GM19463 (cell line): Measurements from ENCODE around the gene FOXN3.
"Not testable (repeated sequence)": the region's sequence is repeated elsewhere in the genome, so short reads cannot be mapped to it uniquely, and the experiment has no call there.

Source experiments
- ATAC-seq: cut with Tn5 transposase; IDR thresholded peaks from one replicate; pipeline ENCODE4 v1.9.1; 2021; ENCODE audit warnings: mild to moderate bottlenecking, moderate library complexity; ENCODE audit not compliant: unreplicated experiment

FOXN3 gene

DNA sequence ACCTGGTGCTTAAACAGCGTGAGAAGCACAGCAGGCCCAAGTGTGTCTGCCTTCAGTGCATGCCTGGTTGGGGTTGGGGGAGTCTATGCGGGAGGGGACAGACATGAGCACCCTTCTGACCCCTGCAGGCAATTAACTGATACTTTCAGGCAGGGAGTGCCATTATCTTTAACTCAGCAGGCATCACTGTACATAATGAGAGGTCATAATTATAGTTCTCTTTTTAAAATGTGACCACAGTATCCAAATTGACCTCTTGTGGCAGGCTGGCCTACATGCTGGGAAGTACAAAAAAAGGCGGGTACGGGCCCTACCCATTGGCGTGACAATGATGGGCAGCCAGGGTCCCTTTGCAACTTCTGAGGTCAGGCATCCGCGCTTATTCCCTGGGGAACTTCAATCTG is 209.1 kb downstream of the FOXN3 start:
- ATAC-seq, result no peak

DNA sequence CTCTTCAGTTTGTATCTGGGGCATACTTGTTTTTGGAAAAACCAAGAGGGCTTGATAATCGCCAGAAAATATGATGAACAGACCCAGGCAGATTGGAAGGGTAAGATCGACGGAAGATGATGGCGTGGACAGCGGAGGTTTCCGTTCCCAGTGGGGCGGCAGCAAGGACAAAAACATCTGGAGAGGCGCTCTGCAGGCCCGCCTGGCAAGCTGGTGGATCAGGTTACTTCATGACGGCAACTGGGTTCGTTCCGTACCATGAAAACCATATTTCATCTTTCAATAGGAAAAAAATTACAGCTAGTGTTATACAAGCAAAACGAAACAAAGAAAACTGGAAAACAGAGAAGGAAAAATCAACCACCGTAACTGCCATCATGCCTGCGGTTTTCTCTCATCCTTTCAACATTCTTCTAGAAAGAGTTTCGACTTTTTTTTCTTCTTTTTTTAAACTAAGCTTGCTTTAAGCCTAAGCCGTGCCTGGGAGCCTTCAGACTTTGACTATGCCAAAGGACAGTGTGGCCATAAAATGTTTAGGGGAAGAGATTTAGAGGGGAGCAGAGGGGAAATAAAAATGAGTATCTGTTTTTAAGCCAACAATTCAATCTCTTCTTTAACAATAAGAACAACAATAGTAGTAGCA is 210.5 kb downstream of the FOXN3 start:
- ATAC-seq, result no peak

DNA sequence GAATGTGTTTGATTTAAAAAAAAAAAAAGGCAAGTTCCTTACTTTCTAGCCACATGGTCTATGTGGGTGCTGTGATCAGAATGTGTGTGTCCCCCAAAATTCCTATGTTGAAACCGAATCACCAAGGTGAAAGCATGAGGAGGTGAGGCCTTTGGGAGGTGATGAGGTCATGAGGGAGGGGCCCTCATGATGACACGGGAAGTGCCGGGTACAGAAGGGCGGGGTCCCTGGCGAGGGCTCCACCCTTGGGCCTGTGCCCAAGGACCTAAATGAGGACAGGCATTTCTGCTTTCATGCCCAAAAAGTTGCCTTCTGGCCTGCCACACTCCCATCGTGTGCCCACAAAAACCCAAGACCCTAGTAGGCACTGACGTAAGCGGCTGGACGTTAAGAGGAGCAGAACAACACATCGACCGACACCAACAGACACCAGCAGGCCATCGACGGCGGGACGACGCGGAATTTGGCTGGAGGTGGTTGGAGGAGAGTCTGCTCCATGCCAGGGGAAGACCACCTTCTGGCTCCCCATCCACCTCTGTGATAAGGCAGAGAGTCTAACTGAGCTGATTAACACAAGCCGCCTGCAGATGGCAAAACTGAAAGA is 211.8 kb downstream of the FOXN3 start:
- no peak for ATAC-seq

DNA sequence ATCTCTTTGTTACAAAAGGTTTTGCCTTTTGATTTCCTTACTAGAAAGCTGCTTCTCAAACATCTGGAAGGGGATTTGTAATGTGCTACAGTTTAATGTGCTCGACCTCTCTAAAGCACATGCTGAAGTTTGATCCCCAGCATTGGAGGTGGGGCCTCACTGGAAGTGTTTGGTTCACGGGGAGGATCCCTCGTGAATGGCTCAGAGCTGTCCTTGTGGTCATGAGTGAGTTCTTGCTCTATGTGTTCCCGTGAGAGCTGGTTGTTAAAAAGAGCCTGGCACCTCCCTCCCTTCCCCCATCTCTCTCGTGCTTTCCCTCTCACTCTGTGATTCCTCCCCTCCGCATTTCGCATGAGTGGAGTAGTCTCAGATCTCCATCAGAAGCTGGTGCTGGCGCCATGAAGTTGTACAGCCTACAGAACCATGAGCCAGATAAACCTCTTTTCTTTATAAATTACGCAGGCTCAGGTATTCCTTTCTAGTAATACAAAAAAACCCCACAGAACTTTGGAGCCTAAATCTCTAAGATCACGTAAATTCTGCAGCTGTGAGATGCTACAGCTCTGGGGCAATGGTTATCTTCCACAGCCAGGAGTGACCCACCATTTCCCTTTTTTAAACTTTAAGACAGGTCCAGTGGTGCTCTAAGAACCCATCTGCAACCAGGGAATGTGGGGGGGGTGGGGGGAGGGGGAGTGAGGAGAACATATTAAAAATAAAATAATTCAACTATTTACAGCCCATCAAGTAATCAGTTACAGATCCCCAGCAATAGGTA is 214.4 kb downstream of the FOXN3 start:
- ATAC-seq, result no peak

DNA sequence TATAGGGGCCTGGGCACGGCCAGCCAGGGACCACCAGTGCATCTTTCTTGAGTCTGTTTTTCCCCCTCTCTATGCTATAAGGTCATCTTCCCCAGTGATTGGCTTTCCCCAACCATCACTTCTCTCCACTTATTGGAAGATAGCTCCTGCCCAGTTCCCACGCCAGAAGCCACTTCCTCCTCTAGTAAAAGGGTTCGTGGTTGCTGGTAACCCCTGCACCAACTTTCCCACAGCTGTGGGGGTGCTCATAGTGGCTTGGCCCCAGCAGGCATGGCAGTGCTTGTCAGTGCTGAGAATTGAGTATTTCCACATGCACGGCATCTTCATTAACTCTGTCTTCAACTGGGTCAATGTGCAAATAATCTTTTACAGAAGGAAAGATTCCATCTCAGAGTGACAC is 215.4 kb downstream of the FOXN3 start:
- no peak for ATAC-seq

DNA sequence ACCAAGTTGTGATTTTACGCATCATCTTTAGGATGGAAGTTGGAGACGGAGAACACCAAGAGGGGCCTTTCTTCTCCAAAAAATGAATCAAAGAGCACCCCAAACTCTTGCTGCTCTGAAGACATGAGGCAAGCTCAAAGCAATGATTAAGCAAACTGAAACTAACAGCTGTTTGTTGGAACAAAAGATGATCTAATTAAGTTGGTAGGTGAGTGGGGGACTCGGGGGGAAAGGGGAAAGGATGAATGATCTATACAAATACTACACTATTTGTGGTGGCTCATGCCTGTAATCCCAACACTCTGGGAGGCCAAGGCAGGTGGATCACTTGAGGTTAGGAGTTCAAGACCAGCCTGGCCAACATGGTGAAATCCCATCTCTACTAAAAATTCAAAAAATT is 217.7 kb downstream of the FOXN3 start:
- not testable (repeated sequence) for ATAC-seq

DNA sequence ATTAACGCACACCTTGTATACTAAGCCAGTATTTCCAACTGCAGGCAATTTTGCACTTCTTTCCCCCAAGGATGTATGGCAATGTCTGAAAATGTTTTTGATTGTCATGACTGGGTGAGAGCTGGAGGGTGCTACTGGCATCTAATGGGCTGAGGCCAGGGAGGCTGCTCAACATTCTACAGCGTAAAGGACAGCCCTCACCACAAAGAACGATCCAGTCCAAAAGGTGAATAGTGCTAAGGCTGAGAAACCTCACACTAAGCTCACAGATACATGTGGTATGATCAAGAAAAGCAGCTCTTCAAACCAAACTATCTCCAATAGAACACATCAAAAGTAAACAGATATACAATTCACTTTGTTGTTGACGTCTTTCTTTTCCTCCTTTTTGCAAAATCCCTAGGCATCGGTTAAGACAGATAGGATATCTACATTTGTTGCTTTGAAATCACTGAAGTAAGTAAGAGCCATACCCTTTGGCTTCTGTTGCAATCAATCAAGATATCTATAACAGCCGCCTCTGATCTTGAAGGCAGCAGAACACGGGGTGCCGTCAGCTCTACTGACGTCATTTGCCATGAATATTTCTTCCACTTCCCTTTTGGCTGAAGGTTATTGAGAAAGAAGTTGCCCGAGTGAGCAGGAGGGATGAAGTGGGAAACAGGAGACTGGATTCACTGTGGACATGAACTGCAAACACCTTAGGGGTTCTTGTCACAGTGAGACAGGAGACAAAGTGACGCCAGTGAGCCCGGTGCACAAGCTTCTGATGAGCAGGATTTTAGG is 218.3 kb downstream of the FOXN3 start:
- no peak for ATAC-seq

DNA sequence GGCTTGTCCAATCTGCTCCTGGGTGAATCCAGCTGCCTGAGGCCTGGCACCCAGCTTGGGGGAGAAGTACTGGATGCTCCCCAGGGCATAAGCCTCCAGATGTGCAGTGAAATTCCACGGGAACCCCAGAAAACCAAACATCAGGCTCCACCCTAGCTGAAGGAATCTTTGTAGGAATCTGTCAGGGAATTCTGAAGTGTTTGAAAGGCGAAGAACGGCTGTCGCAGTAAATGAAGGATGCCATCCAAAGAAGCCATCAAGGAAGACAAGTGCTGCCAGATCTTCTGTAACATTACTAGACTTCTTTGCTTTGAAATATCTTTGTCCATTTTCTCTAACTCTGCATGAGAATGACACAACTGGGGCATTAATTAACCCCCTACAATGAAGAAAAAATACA is 219.4 kb downstream of the FOXN3 start:
- no peak for ATAC-seq

DNA sequence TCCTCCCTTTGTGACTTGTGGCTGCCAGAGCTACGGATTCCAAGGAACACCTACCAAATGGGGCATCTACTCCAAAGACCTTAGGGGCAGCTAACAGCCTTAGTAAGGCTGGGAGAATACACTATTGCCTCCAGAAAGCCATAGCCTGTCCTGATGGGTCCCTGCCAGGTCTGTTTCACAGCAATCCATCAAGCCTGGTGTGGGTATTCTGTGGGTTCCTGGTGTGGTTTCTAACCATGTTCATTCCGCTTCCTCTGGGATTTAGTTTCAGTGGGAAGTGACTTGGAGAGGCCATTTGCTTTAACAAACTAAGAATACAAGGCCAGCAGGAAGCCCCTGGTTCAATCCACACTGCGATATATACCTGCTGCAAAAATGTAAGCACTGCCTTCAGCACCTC is 220.5 kb downstream of the FOXN3 start:
- no peak for ATAC-seq

DNA sequence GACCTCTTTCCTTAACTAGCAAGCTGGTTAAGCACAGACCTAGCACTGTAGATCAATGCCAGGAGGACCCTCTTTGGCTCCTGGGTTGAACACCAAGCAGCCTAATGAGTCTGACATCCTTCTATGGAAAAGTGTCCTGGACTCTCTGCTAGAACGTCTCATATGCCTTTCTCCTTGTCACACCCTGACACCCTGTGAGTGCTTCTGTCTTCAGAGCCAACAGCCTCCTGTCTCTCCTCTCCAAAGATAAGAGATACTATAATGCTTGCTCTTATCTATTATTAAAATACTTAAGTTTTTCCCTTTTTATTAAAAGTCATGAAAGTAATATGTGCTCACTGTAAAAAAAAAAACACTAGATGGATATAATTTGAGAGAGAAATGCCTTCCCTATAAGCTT is 222.7 kb downstream of the FOXN3 start:
- no peak for ATAC-seq

DNA sequence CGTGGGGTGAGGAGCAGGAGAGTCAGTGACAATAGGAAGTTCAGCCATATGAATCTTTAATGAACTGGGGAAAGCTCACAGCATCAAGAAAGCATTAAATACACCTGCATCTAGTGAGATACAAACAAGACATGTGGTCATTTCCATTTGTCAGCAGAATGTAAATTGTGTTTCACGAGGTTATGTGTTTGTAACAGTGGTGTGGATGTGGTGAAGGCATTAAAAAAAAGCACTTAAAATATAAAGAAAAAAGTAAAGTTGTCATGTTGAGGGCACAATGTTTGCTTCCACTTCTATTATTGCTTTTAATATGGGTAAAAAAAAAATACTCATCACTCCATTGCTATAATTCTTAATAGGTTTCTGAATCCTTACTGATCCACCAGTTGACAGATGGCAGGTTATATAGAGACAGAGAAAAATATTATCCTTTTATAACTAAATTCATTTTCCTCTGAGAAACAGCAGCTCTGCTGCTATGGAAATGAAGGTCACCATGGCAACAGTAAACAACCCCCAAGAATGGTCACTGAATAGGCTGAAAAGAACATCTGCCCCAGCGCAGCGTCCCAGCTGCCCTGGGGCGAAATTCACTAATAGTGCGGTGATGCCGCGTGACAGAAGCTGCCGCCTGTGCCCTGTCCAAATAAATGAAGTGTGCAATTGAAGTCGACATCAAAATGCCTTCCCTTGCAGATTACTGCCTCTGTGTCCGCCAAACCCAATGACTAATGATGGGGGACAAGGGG is 226.1 kb downstream of the FOXN3 start:
- ATAC-seq, result no peak

DNA sequence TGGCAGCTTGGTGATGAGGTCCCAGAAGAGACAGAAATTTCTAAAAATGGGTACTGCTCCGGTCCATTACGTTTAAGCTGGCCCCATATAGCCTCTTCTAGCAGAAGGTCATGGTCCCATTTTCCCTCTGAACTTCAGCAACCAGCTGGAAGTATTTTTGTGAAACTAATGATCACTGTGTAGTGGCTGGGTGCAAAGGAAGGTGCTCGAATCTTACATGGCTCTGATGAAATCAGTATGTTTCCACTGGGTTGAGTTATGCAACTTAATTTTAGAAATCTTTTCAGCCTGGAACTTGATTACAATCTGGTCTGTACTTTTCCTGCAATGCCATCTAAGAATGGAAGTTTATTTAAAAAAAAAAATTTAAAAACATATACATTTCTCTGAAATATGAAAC is 228.5 kb downstream of the FOXN3 start:
- ATAC-seq, result no peak

DNA sequence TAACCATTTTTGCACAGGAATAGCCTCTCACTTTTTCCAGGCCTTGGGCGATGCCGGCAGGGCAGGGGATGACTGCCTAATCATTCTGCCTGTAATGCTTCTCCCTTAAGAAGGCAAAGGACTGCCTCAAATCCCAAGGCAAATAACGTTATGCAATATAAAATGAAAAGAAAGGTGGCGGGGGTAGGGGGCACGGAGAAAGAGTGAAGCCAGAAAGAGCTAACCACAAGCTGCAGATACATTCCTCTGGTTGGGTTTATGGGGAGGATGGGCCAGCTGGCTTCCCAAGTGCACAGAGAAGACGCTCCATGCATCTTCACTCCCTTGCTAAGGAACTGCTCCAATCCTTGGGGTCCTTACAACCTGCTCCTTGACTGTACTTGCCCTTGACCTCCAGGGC is 229.5 kb downstream of the FOXN3 start:
- no peak for ATAC-seq

DNA sequence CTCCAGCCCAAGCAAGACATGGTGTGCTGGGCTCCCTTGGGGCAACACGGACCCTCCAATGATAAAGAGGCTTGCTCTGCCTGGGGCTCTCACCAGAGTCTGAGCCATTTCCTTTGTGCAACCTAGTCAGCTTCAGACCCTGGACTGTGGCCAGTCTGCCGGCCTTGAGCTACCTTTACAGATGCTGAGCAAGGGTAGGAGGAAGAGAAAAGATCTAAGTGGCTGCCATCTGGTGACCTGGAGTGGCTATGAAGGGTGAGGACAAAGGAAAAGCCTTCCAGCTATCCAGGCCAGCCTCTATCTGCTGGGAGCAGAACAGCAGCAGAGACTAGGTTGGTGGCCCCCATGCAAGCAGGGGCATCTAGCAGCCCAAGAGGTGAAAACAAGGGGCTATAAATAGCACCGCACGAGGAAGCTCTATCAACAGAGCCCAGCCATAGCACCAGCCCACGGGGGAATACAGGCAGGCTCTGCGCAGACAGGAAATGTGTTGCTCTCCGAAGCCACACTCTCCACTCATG is 230.1 kb downstream of the FOXN3 start:
- no peak for ATAC-seq

DNA sequence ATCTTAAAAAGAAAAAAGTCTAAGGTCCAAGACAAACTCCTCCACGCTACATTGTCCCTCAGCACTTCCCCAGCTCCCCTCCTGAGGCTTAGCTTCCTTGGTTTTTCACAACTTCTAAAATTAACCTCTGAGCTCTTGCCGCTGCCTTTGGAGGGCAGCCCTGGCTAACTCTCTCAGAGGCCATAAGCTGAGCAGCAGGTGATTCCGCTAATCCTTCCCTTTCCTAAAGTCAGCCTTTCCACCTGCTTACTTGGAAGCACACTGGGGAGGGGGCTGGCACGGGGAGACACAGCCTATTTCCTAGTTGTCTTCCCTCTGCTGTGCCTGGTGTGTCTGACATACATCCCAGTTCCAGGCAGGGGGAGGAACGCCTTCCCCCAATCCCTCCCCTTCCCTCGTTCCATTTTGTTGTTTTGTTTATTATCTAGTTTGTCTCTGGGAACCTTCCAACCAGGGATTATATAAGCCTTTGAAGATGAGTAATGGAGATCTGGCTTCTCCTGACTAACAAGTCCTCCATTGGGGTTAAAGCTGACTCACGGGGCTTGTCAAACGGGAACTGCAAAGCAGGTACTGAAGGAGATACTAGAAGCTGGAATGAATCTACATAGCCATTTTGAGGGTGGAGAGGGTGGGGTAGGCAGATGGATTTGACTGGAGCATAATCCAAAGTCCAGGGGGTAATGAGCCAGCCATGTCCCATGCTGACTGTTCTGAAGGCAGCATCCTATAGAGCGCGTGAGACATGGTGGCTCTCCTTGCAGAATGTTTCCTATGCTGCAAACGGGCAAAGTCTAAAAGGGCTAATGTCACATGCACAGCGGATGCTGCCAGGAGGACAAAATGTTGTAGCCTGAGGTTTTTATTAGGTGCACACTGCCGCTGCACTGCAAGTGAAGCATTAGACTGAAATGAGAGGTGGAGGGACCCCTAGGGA is 230.8 kb downstream of the FOXN3 start:
- ATAC-seq, result no peak

DNA sequence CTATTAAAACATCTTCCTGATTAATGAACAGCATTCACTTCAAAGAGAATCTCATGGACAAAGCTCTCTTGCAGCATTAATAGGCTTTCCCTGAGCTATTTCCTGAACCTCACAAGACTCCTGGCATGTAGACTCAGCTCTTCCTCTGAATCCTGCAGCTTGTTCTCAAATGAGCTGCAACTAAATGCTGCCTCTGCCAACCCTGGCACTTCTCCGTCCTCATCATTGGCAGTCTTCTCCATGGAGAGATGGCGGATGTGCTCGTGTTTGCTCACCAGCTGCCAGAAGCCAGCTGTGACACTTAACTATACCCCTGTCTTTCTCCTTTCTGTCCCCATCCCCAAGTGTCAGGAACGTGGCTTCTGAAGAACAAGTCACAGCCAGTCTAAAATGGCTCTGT is 232.1 kb downstream of the FOXN3 start:
- ATAC-seq, result no peak

DNA sequence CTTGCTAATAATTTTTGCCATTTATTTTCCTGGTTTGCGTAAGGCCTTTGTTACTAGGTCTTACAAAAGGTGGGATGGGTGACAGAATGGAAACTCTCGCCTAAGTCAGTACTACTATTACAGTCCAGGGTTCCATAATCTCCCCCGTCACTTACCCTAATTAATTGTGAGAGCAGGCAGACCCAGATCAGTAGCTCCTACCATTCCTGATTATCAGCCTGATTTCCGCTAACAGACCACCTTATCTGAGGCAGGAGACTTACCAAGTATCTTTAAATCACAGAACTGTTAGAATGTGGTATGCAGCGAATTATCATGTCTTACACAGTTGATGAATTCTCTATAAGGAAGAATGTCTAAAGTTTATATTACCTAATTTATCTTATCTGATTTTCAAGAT is 234.7 kb downstream of the FOXN3 start:
- ATAC-seq, result no peak

DNA sequence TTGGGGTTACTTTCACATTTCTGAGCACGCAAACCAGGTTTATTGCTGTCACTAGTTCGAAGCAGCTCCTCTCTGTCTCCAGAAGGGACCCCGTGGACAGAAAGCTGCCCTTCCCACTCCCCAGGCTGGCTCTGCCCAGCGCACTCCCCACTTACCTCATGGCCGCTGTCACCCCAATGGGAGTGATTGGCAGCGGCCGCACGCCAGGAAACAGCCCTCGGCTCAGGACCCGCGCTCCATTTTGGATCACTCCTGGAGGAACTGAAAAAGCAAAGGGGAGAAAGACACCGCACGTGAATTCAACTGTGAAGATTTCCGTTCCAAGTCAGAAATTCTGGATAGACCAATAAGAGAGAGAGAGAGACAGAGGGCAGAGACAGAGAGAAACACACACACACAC is 236.5 kb downstream of the FOXN3 start:
- no peak for ATAC-seq

DNA sequence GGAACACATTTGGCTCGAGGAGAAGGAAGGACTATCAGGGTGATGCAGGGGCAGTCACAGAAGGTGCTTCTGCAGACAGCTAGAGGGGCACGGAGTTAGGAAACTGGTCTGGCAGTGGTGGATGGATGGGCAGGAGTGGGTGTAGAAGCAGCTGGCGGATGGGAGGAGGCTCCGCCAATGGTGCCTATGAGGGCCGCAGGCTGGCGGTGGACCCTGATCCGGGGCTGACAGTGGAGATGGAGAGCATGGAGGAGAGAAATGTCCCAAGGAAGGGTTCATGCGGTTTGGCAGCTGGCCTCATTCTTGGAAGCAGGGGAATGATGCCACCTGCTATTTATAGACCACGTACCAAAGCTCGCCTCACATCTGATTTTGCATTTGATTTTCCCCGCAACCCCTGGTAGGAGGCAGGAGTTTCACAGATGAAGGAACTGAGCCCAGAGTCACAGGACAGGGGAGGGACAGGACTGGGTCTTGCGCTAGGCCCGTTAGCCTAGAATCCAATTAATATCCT is 237.1 kb downstream of the FOXN3 start:
- no peak for ATAC-seq
